Kidney glomerular epithelial cell (primary cell): ENCODE results near the gene C6orf120.

Source experiments
- DNase-seq: peaks from one replicate; lab custom pipeline; 2025; lab: John Stamatoyannopoulos, UW

C6orf120 gene

GRCh38 chr6:169701954-169702839 lies at the start of gene C6orf120, which contains the start of gene WDR27:
Gene C6orf120, plus strand, starts transcription at chr6:169702126. Its CDS starts 334 bp downstream, at chr6:169702460.
Gene WDR27, minus strand, starts transcription at chr6:169702029. Its CDS starts 13,024 bp downstream, at chr6:169689005.
- peak; percentile 91 for DNase-seq

GRCh38 chr6:169652896-169653295 lies 49.0 kb upstream of the C6orf120 start:
- no peak for DNase-seq

- DNase-seq: no peak
Observed at GRCh38 chr6:169653691-169654090, 48.2 kb upstream of the C6orf120 start.

- DNase-seq: peak; percentile 27
Observed at GRCh38 chr6:169654598-169655391, 47.1 kb upstream of the C6orf120 start.

- DNase-seq: no peak
Observed at GRCh38 chr6:169656546-169657283, 45.2 kb upstream of the C6orf120 start.

- DNase-seq: no peak
Observed at GRCh38 chr6:169657284-169657610, 44.7 kb upstream of the C6orf120 start.

- DNase-seq: no peak
Observed at GRCh38 chr6:169659820-169660610, 41.9 kb upstream of the C6orf120 start.

- DNase-seq: no peak
Observed at GRCh38 chr6:169660751-169661390, 41.1 kb upstream of the C6orf120 start.

- no peak for DNase-seq
Observed at GRCh38 chr6:169661391-169661756, 40.6 kb upstream of the C6orf120 start.

- DNase-seq: no peak
Observed at GRCh38 chr6:169663468-169663867, 38.5 kb upstream of the C6orf120 start.

- DNase-seq: no peak
Observed at GRCh38 chr6:169664227-169664626, 37.7 kb upstream of the C6orf120 start.

GRCh38 chr6:169665289-169665688 lies 36.6 kb upstream of the C6orf120 start:
- no peak for DNase-seq

- no peak for DNase-seq
Observed at GRCh38 chr6:169666441-169666840, 35.5 kb upstream of the C6orf120 start.

- no peak for DNase-seq
Observed at GRCh38 chr6:169667716-169668115, 34.2 kb upstream of the C6orf120 start.

- DNase-seq: no peak
Observed at GRCh38 chr6:169668203-169668847, 33.6 kb upstream of the C6orf120 start.

GRCh38 chr6:169669147-169669546 lies 32.8 kb upstream of the C6orf120 start:
- no peak for DNase-seq

- DNase-seq: no peak
Observed at GRCh38 chr6:169669889-169670288, 32.0 kb upstream of the C6orf120 start.

GRCh38 chr6:169671563-169671962 lies 30.4 kb upstream of the C6orf120 start:
- no peak for DNase-seq

- no peak for DNase-seq
Observed at GRCh38 chr6:169675011-169675410, 26.9 kb upstream of the C6orf120 start.

GRCh38 chr6:169677096-169677495 lies 24.8 kb upstream of the C6orf120 start:
- no peak for DNase-seq

GRCh38 chr6:169678342-169678741 lies 23.6 kb upstream of the C6orf120 start:
- no peak for DNase-seq
